Spleen (tissue), 3 donors: ENCODE results near the gene MROH8.

Source experiments
- POLR2A ChIP-seq, 3 donors: fragments of 450-650 bp; IDR thresholded peaks; one replicate each; pipeline ENCODE4 v1.5.1; 2017; ENCODE audit warnings: antibody characterized with exemption in 3 of 3, mild to moderate bottlenecking in 1 of 3
- POLR2AphosphoS5 ChIP-seq, 3 donors: sonication (generic); formaldehyde crosslinking; IDR thresholded peaks; one replicate each; pipeline ENCODE4 v1.5.1; 2017; ENCODE audit warnings: antibody characterized with exemption in 3 of 3

DNA sequence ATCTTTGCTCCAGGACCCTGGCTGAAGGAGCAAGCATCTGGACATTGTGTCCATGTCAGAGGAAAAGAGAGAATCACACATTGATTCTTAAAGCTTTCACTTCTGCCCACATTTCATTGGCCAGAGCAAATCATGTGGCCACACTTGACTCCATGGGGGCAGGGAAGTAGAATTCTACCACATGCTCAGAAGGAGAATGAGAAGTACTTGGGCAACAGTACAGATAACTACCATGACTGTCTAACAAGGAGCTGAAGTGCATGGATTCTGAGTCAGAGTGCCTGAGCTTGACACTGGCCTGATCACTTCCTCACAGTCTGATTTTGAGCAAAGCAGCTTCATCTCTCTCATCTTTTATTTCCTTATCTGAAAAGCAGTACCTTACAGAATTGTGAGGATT, 43.7 kb upstream of the MROH8 start:
- TF ChIP-seq POLR2AphosphoS5 (IDR thresholded peaks at IDR 0.05) (peak in 1 of 3 donors; percentile 33), POLR2A (IDR thresholded peaks at IDR 0.05) (no peak)
